HepG2 (cell line): ENCODE data around the gene BCO1. TPM values are rescaled to one million over a fixed set of nuclear protein-coding genes. Genes with fewer than 3 reads are reported as not detected.

ENCODE experiments used
- ATAC-seq: fragments of 200-7000 bp; cut with Tn5 transposase; 3 replicates; pipeline ENCODE4 v1.9.1; 2020; ENCODE audit warnings: mild to moderate bottlenecking, moderate library complexity
- BruUV-seq: library from RNA; stranded (reverse); fragments of 400-500 nt; replicated peaks from 2 replicates; lab custom pipeline; 2021; lab: Mats Ljungman, UMichigan
- CTCF ChIA-PET: fragments of 300-600 bp; formaldehyde crosslinking; extraction: SDS; loops from one replicate; lab custom pipeline; 2021; ENCODE audit warnings: low total read pairs, inconsistent platforms, low intra/inter-chr PET ratio; lab: Yijun Ruan, JAX
- POLR2A ChIA-PET: fragments of 350-600 bp; sonication (Branson Sonifier 250); formaldehyde crosslinking; loops from one replicate; lab custom pipeline; 2020; ENCODE audit warnings: antibody characterized with exemption, inconsistent platforms; lab: Yijun Ruan, JAX
- DNase-seq: peaks from one replicate; pipeline ENCODE4 v3.0.0-alpha.2; 2015; ENCODE audit warnings: low spot score
- FAIRE-seq: peaks from 3 replicates; lab custom pipeline; 2011; peaks lifted over from hg19 to GRCh38; lab: Jason Lieb, UNC
- H2AFZ ChIP-seq: one replicate; pipeline ENCODE4 v1.6.1; 2011; ENCODE audit warnings: low read length, inconsistent platforms
- H3K27ac ChIP-seq: fragments of 300-600 bp; 3 replicates; pipeline ENCODE4 v1.8.0; 2011; ENCODE audit warnings: mixed run types, mild to moderate bottlenecking, mixed read lengths, low read length, inconsistent platforms; ENCODE audit not compliant: insufficient read depth; ENCODE audit errors: extremely low read length
- H3K27me3 ChIP-seq, 2 experiments: fragments of 200-600 bp in 1 of 2; 2 replicates in 1 of 2; 3 replicates in 1 of 2; pipeline versions ENCODE4 v1.6.0 to v1.8.0; 2011; ENCODE audit warnings: low read length in 2 of 2, mild to moderate bottlenecking in 2 of 2, moderate library complexity in 2 of 2, inconsistent platforms in 1 of 2; ENCODE audit not compliant: insufficient read depth in 2 of 2, control insufficient read depth in 1 of 2
- H3K36me3 ChIP-seq, 2 experiments: fragments of 200-600 bp in 1 of 2; replicated peaks in 1 of 2; 2 replicates in 1 of 2; 3 replicates in 1 of 2; pipeline versions ENCODE4 v1.5.1 to v1.8.0; 2011; ENCODE audit warnings: low read length in 2 of 2, inconsistent platforms in 1 of 2; ENCODE audit not compliant: insufficient read depth in 2 of 2, control insufficient read depth in 1 of 2
- H3K4me1 ChIP-seq: 2 replicates; pipeline ENCODE4 v1.5.1; 2012; ENCODE audit warnings: low read length, inconsistent platforms; ENCODE audit not compliant: insufficient read depth
- H3K4me2 ChIP-seq: 2 replicates; pipeline ENCODE4 v1.6.0; 2011; ENCODE audit warnings: low read depth, low read length, inconsistent platforms
- H3K4me3 ChIP-seq, 3 experiments: fragments of 200-600 bp in 1 of 3; sonication (generic), shearing (Covaris generic) in 1 of 3; replicated peaks in 1 of 3; 2 replicates each; pipeline ENCODE4 v1.5.1; 2011 to 2016; ENCODE audit warnings: low read length in 3 of 3, inconsistent platforms in 2 of 3, low read depth in 2 of 3, mild to moderate bottlenecking in 2 of 3, control low read depth in 1 of 3, mixed read lengths in 1 of 3; ENCODE audit not compliant: insufficient read depth in 1 of 3
- H3K79me2 ChIP-seq: one replicate; pipeline ENCODE4 v1.6.1; 2011; ENCODE audit warnings: low read length, inconsistent platforms; ENCODE audit not compliant: insufficient read depth
- H3K9ac ChIP-seq: 2 replicates; pipeline ENCODE4 v1.6.0; 2011; ENCODE audit warnings: mild to moderate bottlenecking, low read depth, low read length, inconsistent platforms; ENCODE audit not compliant: insufficient read depth
- H3K9me3 ChIP-seq: 2 replicates; pipeline ENCODE4 v1.5.1; 2012; ENCODE audit warnings: mild to moderate bottlenecking, low read length
- H4K20me1 ChIP-seq: 2 replicates; pipeline ENCODE4 v1.6.0; 2011; ENCODE audit warnings: inconsistent platforms, mild to moderate bottlenecking, low read length, moderate library complexity; ENCODE audit not compliant: insufficient read depth
- GPN1 ChIP-seq: sonication (generic); formaldehyde crosslinking; IDR thresholded peaks from 2 replicates; pipeline ENCODE4 v1.5.1; 2020; ENCODE audit warnings: missing genetic modification reagents, borderline replicate concordance
- HHEX ChIP-seq: IDR thresholded peaks from 2 replicates; pipeline ENCODE4 v1.6.1; 2016; ENCODE audit warnings: control low read depth
- HIC2 ChIP-seq: sonication (generic); formaldehyde crosslinking; IDR thresholded peaks from 2 replicates; pipeline ENCODE4 v1.9.0; 2022; ENCODE audit warnings: low read depth, missing genetic modification reagents
- PAF1 ChIP-seq: IDR thresholded peaks from 2 replicates; pipeline ENCODE4 v1.6.1; 2016; ENCODE audit warnings: missing genetic modification reagents, missing compliant biosample characterization
- PHF20 ChIP-seq: sonication (generic); formaldehyde crosslinking; IDR thresholded peaks from 2 replicates; pipeline ENCODE4 v1.5.0; 2020; ENCODE audit warnings: mild to moderate bottlenecking, missing genetic modification reagents
- RFXANK ChIP-seq: IDR thresholded peaks from 2 replicates; pipeline ENCODE4 v1.6.1; 2016
- RORA ChIP-seq: sonication (generic); formaldehyde crosslinking; IDR thresholded peaks from 2 replicates; pipeline ENCODE4 v1.5.0; 2020; ENCODE audit warnings: mild to moderate bottlenecking, missing genetic modification reagents, moderate library complexity
- THAP11 ChIP-seq: IDR thresholded peaks from 2 replicates; pipeline ENCODE4 v1.6.1; 2016; ENCODE audit warnings: missing biosample characterization, missing genetic modification reagents
- ZBTB33 ChIP-seq: sonication (generic); formaldehyde crosslinking; IDR thresholded peaks from 2 replicates; pipeline ENCODE4 v1.4.0; 2020; ENCODE audit warnings: missing genetic modification reagents
- ZNF234 ChIP-seq: sonication (generic); formaldehyde crosslinking; conservative IDR thresholded peaks from 2 replicates; pipeline ENCODE4 v1.5.1; 2020; ENCODE audit warnings: mild to moderate bottlenecking, missing genetic modification reagents
- ZNF704 ChIP-seq: sonication (generic); formaldehyde crosslinking; IDR thresholded peaks from 2 replicates; pipeline ENCODE4 v1.8.1; 2023; ENCODE audit warnings: mild to moderate bottlenecking, inconsistent platforms, moderate library complexity, missing genetic modification reagents, borderline replicate concordance
- WGBS: methylation state at CpG from one replicate; pipeline ENCODE4 v1.1.6; 2017; ENCODE audit warnings: low lambda C conversion rate; 5-methylcytosine and 5-hydroxymethylcytosine counted together
- in situ Hi-C: cut with HindIII; loops from 2 replicates; pipeline ENCODE4 v1.10.0; 2017; ENCODE audit warnings: low pct_unique_long_range_greater_than_20kb; ENCODE audit not compliant: extremely low pct_ligation_motif_present
- intact Hi-C: fragments of 100-400 bp; cut with micrococcal nuclease; formaldehyde crosslinking; loops from one replicate; pipeline ENCODE4 v1.10.0; 2022; ENCODE audit not compliant: unreplicated experiment
- polyA plus RNA-seq, 8 experiments: library from polyadenylated mRNA; depleted of rRNA in 3 of 8; stranded (reverse) in 7 of 8; unstranded in 1 of 8; fragments of >200 nt; fragmentation: Illumina TruSeq in 4 of 8; extraction: Trizol in 4 of 8; gene quantifications; 2 replicates each; pipeline versions ENCODE4 v1.2.1 to v1.2.3, GENCODE V29; 2011 to 2016; ENCODE audit warnings: low read depth in 4 of 8, missing spikeins in 1 of 8, mixed read lengths in 1 of 8; ENCODE audit not compliant: insufficient read depth in 1 of 8
- total RNA-seq, 5 experiments: library from RNA; depleted of rRNA; stranded (reverse); fragments of >200 nt; fragmentation: Illumina TruSeq; extraction: Trizol; gene quantifications; 2 replicates each; pipeline ENCODE4 v1.2.3, GENCODE V29; 2016; ENCODE audit warnings: low read depth in 1 of 5

Gene BCO1
- total and polyA plus RNA-seq, 2 of the 13 experiments (the other 11 are each of a cell fraction or from before 2014, with no cell fraction given), result 0.11 TPM; not detected in 1

- TF ChIP-seq ZBTB33 (CRISPR knock-in tag) (no peak), PHF20 (CRISPR knock-in tag) (no peak)
- TF ChIP-seq, all 625 proteins: peak for 0
Measured at GRCh38 chr16:81277541-81278080, 39.1 kb downstream of the BCO1 start (continued).

GRCh38 chr16:81278526-81278925 is 40.0 kb downstream of the BCO1 start:
- TF ChIP-seq RORA (no peak), ZNF234 (no peak), THAP11 (no peak), HIC2 (CRISPR knock-in tag) (no peak), PAF1 (no peak), HHEX (no peak), RFXANK (CRISPR knock-in tag) (no peak), GPN1 (CRISPR knock-in tag) (no peak), ZNF704 (no peak)
- TF ChIP-seq, all 625 proteins: peak for 0
- no peak overlapping the region for H3K27ac ChIP-seq
- in situ Hi-C loops, result no loop called here
- H3K4me2 ChIP-seq, result no peak overlapping the region
- H4K20me1 ChIP-seq, result no peaks in the 10 kb centered on the region
- H3K4me1 ChIP-seq, result peaks cover 7% of the 10 kb centered on the region; the same call in 1 of the 2 replicates
- H2AFZ ChIP-seq, result no peak overlapping the region
- intact Hi-C loops, result no loop called here
- no peak for FAIRE-seq
- POLR2A ChIA-PET, result no interaction called here
- H3K27me3 ChIP-seq, result peaks cover 4 to 27% of the 10 kb centered on the region in 2 experiments; a peak in 4 of 5 replicates
- no TSS peak for BruUV-seq
- no peak overlapping the region for H3K9ac ChIP-seq
- H3K4me3 ChIP-seq, result no peak overlapping the region
- no peak for ATAC-seq
- no peaks in the 10 kb centered on the region for H3K79me2 ChIP-seq
- CTCF ChIA-PET, result no interaction called here
- H3K36me3 ChIP-seq, result no peaks in the 10 kb centered on the region
- DNase-seq, result no peak
- 26% methylated on average over 4 of the region's 4 CpGs for WGBS
- H3K9me3 ChIP-seq, result no peaks in the 10 kb centered on the region
